TTC549 (cell line): ENCODE measurements around the gene SLC35G1.
A peak's percentile ranks its signal among the peaks of the same experiment; 100 is the strongest.

Experiments used
- FAIRE-seq: peaks from 2 replicates; lab custom pipeline; 2012; peaks lifted over from hg19 to GRCh38; lab: Jason Lieb, UNC

SLC35G1 gene

DNA sequence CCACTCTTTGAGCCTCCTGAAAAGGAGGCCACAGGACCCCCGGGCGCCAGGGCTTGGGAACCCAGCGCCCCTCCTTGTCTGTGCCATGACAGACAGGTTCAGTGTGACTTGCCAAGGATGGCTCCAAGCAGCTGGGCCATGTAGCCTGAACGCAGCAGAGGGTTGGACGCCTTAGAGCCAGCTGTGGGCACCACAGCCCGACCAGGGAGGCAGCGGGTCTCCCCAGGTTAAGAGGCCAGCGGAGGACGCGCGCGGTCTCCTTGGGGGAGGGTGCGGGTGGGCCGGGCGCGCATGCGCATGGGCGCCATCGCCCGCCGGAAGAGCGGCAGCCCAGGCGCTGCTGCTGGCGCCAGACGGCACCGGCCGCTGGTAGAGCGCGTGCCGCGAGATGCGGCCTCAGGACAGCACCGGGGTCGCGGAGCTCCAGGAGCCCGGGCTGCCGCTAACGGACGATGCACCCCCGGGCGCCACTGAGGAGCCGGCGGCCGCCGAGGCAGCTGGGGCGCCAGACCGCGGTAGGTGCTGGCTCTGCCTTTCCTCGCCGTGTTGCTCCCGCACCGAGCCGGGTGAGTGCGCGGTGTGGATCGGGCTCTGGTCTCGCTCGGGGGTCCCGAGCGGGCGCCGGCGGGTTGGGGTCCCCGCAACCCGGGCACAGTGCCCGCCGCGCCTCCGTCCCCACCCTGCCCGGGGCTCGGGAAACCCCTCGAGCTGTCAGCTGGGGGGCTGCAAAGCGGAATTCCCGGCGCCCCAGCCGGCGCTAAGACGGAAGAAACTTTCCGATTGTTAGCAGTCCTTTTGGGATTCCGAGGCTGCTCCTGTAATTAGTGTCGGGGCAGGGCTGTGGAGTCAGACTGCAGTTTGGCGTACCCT is at the start of gene SLC35G1:
TSS of gene SLC35G1 (plus strand) at position 333 of the 870 bp plus-strand sequence. CDS start at position 389, 56 bp downstream.
- no peak for FAIRE-seq

DNA sequence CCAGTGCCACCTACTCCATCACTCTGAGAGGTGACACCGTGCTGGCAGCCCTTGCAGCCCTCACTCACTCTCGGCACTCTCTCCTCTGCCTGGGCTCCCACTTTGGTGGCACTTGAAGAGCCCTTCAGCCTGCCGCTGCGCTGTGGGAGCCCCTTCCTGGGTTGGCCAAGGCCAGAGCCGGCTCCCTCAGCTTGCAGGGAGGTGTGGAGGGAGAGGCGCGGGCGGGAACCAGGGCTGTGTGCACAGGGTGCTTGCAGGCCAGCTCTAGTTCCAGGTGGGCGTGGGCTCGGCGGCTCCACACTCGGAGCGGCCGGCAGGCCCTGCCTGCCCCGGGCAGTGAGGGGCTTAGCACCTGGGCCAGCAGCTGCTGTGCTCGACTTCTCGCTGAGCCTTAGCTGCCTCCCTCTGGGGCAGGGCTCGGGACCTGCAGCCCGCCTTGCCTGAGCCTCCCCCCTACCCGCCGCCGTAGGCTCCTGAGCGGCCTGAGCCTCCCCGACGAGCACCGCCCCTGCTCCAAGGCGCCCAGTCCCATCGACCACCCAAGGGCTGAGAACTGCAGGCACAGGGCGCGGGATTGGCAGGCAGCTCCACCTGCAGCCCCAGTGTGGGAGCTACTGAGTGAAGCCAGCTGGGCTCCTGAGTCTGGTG is 48.7 kb upstream of the SLC35G1 start:
- no peak for FAIRE-seq

GRCh38 chr10:93849593-93849992 is 44.2 kb upstream of the SLC35G1 start:
- FAIRE-seq: no peak

DNA sequence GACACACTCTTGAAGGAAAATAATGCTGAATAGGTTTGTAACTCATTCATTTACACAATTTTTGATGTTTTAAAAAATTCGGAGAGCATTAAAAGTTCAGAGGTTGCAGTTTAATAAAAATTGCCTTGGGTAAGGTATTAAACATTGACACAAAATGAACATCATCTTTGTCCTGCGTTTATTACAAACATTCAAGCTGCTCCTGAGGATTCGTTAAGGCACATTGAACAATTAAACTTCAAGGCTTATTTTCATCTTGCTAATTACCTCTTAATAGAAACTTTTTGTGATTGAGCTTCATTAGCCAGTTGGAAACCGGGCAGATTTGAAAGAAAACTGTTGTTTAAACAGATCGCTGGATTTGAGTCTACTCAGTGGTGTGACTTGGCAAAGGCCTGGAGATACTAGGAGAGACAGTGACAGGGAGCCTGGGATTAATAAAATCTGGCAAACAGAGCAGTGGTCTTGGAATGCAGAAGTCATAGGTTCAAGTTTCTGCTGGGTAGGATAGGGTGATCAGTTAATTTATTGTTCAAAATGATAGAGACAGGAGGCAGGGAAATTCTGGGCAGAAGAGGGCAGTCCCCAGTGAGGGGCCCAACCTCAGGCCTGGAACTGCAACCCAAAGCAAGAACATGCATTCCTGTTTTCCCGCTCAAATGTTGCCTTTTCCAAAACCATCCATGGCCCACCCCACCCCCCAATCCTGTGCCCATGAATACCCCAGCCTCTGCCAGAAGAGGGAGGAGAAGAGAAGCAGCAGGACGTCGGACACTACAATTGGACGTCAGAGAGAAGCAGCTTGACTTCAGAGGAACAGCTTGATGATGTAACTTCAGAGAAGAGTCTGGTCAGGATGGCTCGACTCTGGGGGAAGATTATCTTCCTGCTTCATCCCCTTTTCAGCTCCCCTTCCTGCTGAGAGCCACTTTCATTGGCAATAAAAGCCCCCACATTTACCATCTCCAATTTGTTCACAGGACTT is 43.5 kb upstream of the SLC35G1 start:
- no peak for FAIRE-seq

DNA sequence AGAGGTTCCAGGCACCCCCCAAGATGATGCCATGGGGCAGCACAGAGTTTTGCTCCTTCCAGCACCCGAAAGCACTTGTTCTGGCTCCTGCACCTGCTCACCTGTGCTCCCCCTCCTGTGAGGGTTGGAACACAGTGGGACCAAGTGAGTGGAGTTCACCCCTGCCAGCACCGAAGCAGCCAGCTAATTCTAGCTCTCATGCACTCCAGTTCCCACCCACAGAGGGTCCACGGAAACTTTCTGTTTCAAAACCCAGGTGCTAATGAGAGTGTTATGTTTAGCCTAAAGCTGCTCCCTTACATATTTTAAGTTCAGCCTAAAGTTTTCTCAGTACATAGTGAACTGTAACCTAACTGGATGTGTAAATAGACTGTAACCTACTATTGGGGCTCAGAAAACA is 42.6 kb upstream of the SLC35G1 start:
- FAIRE-seq: no peak

DNA sequence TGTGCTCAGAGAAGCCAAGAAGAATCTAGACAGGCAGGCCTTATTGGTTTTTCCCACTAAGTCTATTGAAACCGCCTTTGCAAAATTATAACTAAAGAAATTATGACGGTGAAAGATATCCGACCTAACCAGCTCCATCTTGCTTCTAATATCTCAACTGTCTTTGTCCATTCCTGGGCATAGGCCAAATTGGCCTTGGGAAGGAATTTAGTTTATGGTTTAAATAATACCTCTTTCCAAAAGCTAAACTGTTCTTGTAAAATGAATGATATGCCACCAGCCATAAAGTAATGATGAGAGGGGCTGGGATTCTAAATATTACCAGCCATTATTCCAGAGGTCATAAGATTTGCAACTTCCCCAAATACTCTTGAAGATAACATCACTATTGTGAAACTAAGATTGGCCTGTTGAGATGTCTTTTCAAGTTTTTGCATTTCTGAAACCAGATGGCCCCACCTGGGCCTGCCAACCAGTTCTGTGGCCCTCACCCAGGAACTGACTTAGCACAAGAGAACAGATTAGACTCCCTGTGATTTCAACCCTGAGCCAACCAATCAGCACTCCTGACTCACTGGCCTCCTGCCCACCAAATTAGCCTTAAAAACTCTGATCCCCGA is 41.2 kb upstream of the SLC35G1 start:
- no peak for FAIRE-seq

- no peak for FAIRE-seq
Observed at GRCh38 chr10:93854975-93855374, 38.8 kb upstream of the SLC35G1 start.

DNA sequence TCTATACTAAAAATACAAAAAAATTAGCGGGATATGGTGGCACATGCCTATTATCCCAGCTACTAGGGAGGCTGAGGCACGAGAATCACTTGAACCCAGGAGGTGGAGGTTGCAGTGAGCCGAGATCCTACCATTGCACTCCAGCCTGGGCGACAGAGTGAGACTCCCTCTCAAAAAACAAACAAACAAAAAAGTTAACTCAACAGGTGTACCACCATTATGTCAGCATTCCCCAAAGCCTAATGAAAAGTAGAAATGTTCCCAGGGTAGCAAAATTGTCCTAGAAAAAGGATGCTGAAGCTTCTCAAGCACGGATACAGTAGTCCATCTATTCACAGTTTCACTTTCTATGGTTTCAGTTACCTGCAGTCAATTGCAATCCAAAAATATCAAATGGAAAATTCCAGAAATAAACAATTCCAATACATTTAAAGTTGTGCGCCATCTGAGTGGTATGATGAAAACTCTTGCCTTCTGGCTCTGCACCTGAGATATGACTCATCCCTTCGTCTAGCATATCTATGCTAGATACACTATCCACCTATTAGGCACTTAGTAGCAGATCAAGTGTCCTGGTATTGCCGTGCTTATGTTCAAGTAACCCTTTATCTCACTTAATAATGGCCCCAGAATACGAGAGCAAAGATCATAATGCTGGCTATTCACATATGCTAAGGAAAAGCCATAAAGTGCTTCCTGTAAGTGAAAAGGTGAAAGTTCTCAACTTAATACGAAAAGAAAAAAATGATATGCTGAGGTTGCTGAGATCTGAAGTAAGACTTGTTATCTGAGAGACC is 37.2 kb upstream of the SLC35G1 start:
- FAIRE-seq: no peak

GRCh38 chr10:93859049-93859655 is 34.6 kb upstream of the SLC35G1 start:
- FAIRE-seq: peak; percentile 5

DNA sequence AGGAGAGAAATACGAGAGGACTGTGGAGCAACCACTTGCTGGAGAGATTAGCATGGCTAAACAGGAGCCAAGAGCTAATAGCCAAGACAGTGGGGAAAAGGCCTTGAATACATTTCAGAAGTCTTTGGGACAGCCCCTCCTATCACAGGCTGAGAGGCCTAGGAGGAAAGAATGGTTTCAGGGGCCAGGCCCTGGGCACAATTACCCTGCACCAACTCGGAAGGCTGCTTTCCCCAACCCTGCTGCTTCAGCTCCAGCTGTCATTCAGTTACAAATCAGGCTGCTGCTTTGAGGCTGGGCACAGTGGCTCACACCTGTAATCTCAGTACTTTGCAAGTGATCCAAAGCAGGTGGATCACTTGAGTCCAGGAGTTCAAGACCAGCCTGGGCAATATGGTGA is 32.0 kb upstream of the SLC35G1 start:
- FAIRE-seq: no peak

GRCh38 chr10:93865794-93866425 is 27.9 kb upstream of the SLC35G1 start:
- no peak for FAIRE-seq

- no peak for FAIRE-seq
Observed at GRCh38 chr10:93867525-93867924, 26.3 kb upstream of the SLC35G1 start.

DNA sequence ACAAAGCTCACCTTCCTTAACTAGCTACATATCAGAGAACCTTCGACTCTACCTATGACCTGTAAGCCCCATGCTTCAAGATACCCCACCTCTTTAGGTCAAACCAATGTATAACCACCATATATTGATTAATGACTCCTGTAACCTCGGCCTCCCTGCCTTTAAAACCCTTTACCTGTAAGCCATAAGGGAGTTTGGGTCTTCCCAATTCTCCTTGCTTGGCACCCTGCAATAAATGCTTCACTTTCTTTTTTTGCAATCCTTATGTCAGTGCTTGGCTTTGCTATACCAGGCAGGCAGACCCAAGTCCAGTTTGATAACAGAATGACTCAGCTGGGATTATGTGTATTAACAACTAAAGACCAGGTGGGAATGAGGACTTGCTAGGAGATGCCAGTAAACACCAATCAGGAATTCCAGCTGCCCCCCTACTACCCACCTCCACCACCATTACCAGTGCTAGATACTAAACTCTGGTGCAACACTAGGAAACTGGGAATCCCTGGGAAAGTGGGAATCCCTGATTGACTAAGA is 22.0 kb upstream of the SLC35G1 start:
- no peak for FAIRE-seq

DNA sequence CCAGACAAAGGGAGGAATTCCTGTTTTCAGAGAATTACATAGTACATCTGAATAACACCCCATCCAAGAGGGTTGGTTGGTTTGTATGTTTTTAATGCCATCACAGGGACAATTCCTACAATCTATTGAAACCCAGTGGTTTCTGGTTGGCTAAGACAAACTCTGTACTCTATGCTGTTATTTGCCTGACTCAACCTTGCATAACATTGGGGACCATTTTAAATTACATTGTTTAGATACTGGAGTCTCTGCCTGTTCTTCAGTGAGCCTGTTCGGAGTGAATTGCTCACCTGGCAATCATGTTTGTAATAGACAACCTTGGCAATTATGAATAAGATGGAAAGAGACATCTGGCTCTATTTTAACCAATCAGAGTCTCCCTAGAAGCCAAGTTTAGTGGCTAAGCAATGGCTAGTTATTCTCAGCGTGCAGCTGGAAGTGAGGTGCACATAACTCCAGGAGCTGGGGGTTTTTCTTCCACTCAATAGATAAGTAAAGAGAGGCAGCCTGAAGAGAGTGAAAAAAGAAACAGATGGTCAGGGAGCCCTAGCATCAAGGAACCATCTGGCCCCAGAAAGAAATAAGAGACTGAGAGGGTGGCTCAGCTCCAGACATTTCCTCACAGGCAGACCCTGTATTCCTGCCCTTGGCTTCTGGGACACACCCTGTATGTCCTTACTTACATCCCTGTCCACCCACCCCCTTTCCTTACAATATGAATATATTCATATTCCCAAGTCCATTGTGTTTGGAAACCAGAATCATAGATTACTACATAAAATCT is 21.2 kb upstream of the SLC35G1 start:
- no peak for FAIRE-seq

DNA sequence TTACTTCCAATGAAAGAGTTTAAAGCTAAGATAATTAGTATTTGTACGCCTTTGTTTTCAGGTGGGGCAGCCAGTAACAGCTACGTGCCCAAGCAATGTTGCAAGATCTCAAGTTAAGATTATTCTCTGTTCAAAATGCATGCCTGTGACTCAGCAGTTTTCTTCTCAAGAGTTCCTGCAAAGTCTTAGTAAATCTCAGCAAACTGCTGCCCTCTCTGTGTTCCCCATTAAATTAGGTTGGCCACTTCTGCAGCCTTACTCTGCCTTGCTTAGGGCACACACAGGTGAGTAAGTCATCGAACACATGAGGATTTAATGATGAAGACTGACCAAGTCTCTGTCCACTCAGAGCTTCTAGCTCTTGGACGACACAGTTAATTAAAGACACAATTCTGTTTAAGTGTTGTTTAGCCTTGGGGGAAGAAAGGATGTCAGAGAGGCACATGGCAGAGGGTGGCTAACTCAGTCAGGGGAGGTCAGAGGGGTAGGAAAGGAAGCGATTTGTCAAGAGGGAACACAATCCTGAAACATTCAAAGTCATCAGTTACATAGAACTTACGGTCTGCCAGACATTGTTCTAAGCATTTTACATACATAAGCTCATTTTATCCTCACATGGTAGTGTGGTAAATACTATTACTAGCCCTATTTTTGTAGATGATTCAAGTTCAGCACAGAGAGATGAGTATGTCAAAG is 20.2 kb upstream of the SLC35G1 start:
- no peak for FAIRE-seq

DNA sequence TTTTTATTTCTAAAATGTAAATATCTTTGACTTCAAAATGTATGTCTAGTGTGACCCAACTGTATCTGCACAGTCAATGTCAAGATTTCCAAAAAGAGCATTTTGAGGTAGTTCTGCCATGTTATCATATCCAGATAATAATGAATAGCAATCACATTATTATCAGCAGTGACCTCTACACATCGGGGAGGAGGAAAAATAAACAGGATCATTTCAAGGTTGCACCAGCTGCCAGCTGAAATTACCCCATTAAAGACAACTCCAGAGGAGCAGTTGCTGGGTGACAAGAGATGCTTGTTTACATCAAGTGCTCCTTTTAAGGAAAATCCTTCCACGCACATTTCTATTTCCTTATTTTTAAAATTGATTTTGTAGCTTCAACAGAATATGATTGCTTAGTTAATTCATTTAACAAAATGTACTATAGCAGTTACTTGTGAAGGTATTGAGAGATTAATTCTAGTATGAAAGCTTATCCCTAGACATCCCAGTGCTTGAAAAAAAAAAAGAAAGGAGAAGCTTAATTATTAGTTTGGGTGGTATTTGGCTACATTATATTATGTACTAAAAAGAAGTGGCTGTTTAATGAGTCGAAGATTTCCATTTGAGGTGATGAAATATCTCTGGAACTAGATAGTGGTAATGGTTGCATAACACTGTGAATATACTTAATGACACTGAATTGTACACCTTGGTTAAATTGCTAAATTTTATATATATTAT is 19.3 kb upstream of the SLC35G1 start:
- FAIRE-seq: no peak

DNA sequence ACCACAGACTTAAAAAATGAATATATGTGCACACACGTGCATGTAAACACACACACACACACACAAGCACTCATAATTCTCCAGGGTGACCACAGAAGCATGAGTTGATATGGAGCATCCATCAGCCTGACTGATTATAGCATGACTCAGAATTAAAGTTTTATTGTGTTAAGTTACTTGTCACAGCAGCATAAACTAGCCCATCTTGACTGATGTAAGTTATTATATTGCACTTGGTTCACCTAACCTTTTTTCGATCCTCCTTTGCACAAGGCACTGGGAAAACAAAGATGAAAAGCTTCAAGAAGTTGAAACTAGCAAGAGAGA is 18.8 kb upstream of the SLC35G1 start:
- FAIRE-seq: no peak

GRCh38 chr10:93876381-93876780 is 17.4 kb upstream of the SLC35G1 start:
- no peak for FAIRE-seq
